Measurements from ENCODE around the gene CABYR. TPM values are rescaled to one million over a fixed set of nuclear protein-coding genes. Genes with fewer than 3 reads are reported as not detected.

The CABYR gene
- total RNA-seq, 2 donors from 2014 or later = 1.8 to 6.1 TPM

GRCh38 chr18:24209558-24209957 lies 70.7 kb downstream of the CABYR start:
- no peak overlapping the region for H3K4me3 ChIP-seq
- H3K9me3 ChIP-seq = no peaks in the 10 kb centered on the region
- H3K27me3 ChIP-seq (replicated peaks; ENCODE audit: insufficient read depth) = no peaks in the 10 kb centered on the region
- TF ChIP-seq CTCF (IDR thresholded peaks at IDR 0.05) = no peak
- peaks cover 0 to 12% of the 10 kb centered on the region in 2 donors for H3K4me1 ChIP-seq (ENCODE audit: control insufficient read depth in 1 of 2, low read depth in 2 of 2)
- H3K27ac ChIP-seq = no peak overlapping the region
- ATAC-seq (ENCODE audit: insufficient number of reproducible peaks, low FRiP score, low read depth) = no peak
- no peak for DNase-seq (ENCODE audit: low spot score)
- H3K36me3 ChIP-seq = no peaks in the 10 kb centered on the region

Other genes starting within 250 kb of the CABYR start
- 10 to 100 TPM; 13.5 to 23.4 TPM for gene TTC39C, start 124.3 kb upstream of the CABYR start, total RNA-seq

Data from thoracic aorta (tissue), 2 donors.